PFSK-1 (cell line): Measurements from ENCODE around the gene PTPN22.

Experiments
- SIN3A ChIP-seq: IDR thresholded peaks from 2 replicates; pipeline ENCODE4 v1.6.1; 2012; ENCODE audit warnings: mild to moderate bottlenecking, low read length, moderate library complexity, borderline replicate concordance; ENCODE audit not compliant: insufficient read depth
- TAF1 ChIP-seq: IDR thresholded peaks from 2 replicates; pipeline ENCODE4 v1.6.1; 2012; ENCODE audit warnings: low read length, control low read depth, borderline replicate concordance; ENCODE audit not compliant: insufficient read depth

DNA sequence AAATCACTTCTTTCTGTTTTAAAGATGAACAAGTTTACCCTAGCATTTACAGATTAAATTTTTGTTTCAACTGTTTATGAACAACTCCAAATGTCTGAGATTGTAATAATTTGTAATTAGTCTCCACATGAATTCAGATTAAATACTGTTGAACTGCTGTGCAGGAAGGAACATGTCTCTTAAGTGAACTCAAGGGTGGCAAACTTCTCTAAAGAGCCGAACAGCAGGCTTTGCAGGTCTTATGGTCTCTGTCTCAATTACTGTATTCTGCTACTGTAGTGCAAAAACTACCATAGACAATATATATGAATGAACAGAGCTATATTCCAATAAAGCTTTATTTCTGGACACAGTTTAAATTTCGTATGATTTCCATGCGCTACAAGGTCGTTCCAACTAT lies 65.9 kb downstream of the PTPN22 start:
- TF ChIP-seq TAF1 (no peak), SIN3A (no peak)
